Endodermal cell (in vitro differentiated cells): ENCODE results near the gene ARID5B. TPM values are rescaled to one million over a fixed set of nuclear protein-coding genes. Genes with fewer than 3 reads are reported as not detected.
A peak's percentile ranks its signal among the peaks of the same experiment; 100 is the strongest.

Source experiments
- DNase-seq: peaks from one replicate; pipeline ENCODE4 v3.0.0-alpha.2; 2017
- H3K27ac ChIP-seq: 2 replicates; pipeline ENCODE4 v1.5.1; 2013; ENCODE audit warnings: mild to moderate bottlenecking, low read depth, low read length, moderate library complexity
- H3K27me3 ChIP-seq: 2 replicates; pipeline ENCODE4 v1.6.1; 2013; ENCODE audit warnings: mild to moderate bottlenecking, low read length, moderate library complexity; ENCODE audit not compliant: insufficient read depth, control insufficient read depth, poor library complexity, severe bottlenecking
- H3K36me3 ChIP-seq: 2 replicates; pipeline ENCODE4 v1.7.0; 2013; ENCODE audit warnings: mild to moderate bottlenecking, low read length, moderate library complexity; ENCODE audit not compliant: control insufficient read depth, insufficient read depth
- H3K4me1 ChIP-seq: one replicate; pipeline ENCODE4 v1.7.0; 2013; ENCODE audit warnings: low read length; ENCODE audit not compliant: control insufficient read depth, insufficient read depth
- H3K4me3 ChIP-seq: 2 replicates; pipeline ENCODE4 v1.5.1; 2013; ENCODE audit warnings: mild to moderate bottlenecking, low read length, moderate library complexity
- H3K9ac ChIP-seq: 2 replicates; pipeline ENCODE4 v1.6.1; 2013; ENCODE audit warnings: mild to moderate bottlenecking, low read length, moderate library complexity; ENCODE audit not compliant: poor library complexity, severe bottlenecking; ENCODE audit errors: extremely low read depth
- H3K9me3 ChIP-seq: 2 replicates; pipeline ENCODE4 v1.6.1; 2013; ENCODE audit warnings: mild to moderate bottlenecking, low read length, moderate library complexity; ENCODE audit not compliant: control insufficient read depth
- H3K27ac Mint-ChIP-seq: 2 replicates; pipeline ENCODE4 v1.8.0; 2020; ENCODE audit warnings: mixed read lengths
- H3K27me3 Mint-ChIP-seq: 2 replicates; pipeline ENCODE4 v1.8.0; 2021; ENCODE audit warnings: mild to moderate bottlenecking, mixed read lengths; ENCODE audit not compliant: insufficient read depth
- H3K36me3 Mint-ChIP-seq: 2 replicates; pipeline ENCODE4 v1.8.0; 2020; ENCODE audit warnings: low read depth, mixed read lengths
- H3K4me1 Mint-ChIP-seq: 2 replicates; pipeline ENCODE4 v1.8.0; 2020; ENCODE audit warnings: mixed read lengths
- H3K4me3 Mint-ChIP-seq: 2 replicates; pipeline ENCODE4 v1.8.0; 2020; ENCODE audit warnings: mild to moderate bottlenecking, moderate library complexity, mixed read lengths
- H3K9me3 Mint-ChIP-seq: 2 replicates; pipeline ENCODE4 v1.8.0; 2020; ENCODE audit warnings: mild to moderate bottlenecking, mixed read lengths
- WGBS, 2 experiments: methylation state at CpG; one replicate each; pipeline versions ENCODE4 v1.1.5 to v1.1.7; 2013; ENCODE audit warnings: missing lambda C conversion rate in 2 of 2, mixed read lengths in 1 of 2; ENCODE audit not compliant: insufficient coverage in 1 of 2, insufficient read length in 1 of 2; 5-methylcytosine and 5-hydroxymethylcytosine counted together
- total RNA-seq, 2 donors: library from RNA; stranded (reverse); fragmentation: NEBNext Ultra II Directional in 1 of 2; extraction: Animal tissue kit (Norgen Biotek cat#: 25700) in 1 of 2; gene quantifications; 2 replicates in 1 of 2; 3 replicates in 1 of 2; pipeline ENCODE4 v1.2.1, GENCODE V29; 2021
- TF ChIP-seq, protein P1 (sequence below): fragments of 200-600 bp; sonication (generic); conservative IDR thresholded peaks from 2 replicates; pipeline ENCODE4 v1.5.0; 2021; ENCODE audit warnings: antibody characterized with exemption, mild to moderate bottlenecking

Gene ARID5B
- total RNA-seq, 2 donors from 2014 or later: 1.2 to 1.8 TPM

DNA sequence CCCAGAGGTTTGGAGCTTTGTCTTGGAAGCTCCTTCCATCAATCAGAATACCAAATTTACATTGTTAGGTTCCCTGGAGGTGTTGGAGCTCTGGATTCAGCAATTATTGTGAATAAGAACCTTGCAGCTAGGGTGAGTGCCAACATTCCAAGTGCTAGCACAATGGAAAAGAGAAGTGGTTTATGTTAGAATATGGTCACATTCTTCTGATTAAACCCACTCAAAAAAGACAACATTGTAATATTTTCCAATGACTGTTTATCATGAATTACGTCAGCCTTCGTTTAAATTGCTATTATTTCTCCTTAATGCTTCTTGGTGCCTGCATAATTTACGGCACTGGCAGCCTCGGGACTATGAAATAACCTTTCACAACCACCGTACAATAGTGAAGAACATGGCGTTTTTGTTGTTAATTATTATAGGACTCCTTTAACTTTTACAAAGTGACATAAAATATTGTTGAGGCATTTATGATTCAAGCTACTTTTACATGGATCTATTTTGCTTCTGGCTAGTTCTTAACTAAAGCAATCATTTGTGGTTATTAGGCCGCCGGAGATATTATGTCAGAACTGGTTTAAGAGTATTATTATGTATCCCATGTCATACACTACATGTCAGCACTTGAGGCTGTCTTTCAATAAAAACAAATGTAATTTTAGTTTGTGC lies 117.7 kb downstream of the ARID5B start:
- Histone ChIP-seq H3K4me3 (no peak overlapping the region), H3K36me3 (no peaks in the 10 kb centered on the region), H3K9ac (no peak overlapping the region), H3K9me3 (no peaks in the 10 kb centered on the region), H3K27ac (no peak overlapping the region), H3K4me1 (peaks cover 32% of the 10 kb centered on the region), H3K27me3 (no peaks in the 10 kb centered on the region)
- H3K36me3 Mint-ChIP-seq: no peaks in the 10 kb centered on the region
- no peaks in the 10 kb centered on the region for H3K9me3 Mint-ChIP-seq
- DNase-seq: no peak
- TF ChIP-seq, protein P1, sequence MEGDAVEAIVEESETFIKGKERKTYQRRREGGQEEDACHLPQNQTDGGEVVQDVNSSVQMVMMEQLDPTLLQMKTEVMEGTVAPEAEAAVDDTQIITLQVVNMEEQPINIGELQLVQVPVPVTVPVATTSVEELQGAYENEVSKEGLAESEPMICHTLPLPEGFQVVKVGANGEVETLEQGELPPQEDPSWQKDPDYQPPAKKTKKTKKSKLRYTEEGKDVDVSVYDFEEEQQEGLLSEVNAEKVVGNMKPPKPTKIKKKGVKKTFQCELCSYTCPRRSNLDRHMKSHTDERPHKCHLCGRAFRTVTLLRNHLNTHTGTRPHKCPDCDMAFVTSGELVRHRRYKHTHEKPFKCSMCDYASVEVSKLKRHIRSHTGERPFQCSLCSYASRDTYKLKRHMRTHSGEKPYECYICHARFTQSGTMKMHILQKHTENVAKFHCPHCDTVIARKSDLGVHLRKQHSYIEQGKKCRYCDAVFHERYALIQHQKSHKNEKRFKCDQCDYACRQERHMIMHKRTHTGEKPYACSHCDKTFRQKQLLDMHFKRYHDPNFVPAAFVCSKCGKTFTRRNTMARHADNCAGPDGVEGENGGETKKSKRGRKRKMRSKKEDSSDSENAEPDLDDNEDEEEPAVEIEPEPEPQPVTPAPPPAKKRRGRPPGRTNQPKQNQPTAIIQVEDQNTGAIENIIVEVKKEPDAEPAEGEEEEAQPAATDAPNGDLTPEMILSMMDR: no peak
- 91 to 100% methylated on average over 2 to 8 of the region's 8 CpGs for WGBS, 2 experiments
- peaks cover 51% of the 10 kb centered on the region for H3K4me1 Mint-ChIP-seq
- H3K27me3 Mint-ChIP-seq: no peaks in the 10 kb centered on the region
- no peak overlapping the region for H3K4me3 Mint-ChIP-seq
- no peak overlapping the region for H3K27ac Mint-ChIP-seq

DNA sequence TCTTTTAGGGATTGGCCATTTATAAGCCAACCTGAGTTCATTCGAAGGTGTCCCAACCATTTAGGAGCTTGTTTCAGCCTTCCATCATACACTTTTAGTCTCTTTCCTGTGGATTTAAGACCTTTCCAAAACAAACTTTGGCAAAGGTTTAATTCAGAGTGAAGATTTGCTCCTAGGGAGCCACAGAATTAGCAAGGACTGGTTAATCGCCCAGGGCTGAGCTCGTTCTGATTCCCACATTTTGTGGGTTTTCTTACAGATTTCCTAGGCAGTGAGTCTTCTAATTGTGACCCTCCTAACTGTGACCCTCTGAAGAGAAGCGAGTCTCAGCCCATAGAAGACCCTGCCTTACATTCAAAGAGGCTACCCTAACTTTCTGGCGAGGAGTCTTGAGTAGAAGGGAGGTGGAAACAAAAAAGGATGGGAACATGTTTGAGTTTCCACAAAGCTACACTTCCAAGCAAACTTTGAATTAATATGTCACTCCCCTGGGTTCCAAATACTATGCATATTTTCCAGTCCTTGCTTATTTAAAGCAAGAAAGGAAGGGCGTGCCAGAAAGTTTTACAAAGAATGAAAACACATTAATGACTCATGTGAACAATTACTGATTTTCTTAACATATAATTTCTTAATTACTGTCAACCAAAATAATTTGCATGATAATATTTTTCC lies 118.3 kb downstream of the ARID5B start:
- H3K4me1 ChIP-seq: peaks cover 39% of the 10 kb centered on the region

GRCh38 chr10:62021128-62021665 lies 119.7 kb downstream of the ARID5B start:
- no peaks in the 10 kb centered on the region for H3K9me3 Mint-ChIP-seq
- TF ChIP-seq, protein P1: no peak
- H3K4me1 Mint-ChIP-seq: peaks cover 62% of the 10 kb centered on the region
- H3K27ac Mint-ChIP-seq: no peak overlapping the region
- Histone ChIP-seq H3K36me3 (no peaks in the 10 kb centered on the region), H3K9me3 (no peaks in the 10 kb centered on the region), H3K4me1 (peaks cover 41% of the 10 kb centered on the region), H3K27me3 (no peaks in the 10 kb centered on the region), H3K4me3 (no peak overlapping the region), H3K27ac (no peak overlapping the region), H3K9ac (no peak overlapping the region)
- H3K4me3 Mint-ChIP-seq: no peak overlapping the region
- no peaks in the 10 kb centered on the region for H3K36me3 Mint-ChIP-seq
- 87% methylated on average over 2 of the region's 2 CpGs; no CpG with 5 or more reads in 1 of the 2 experiments for WGBS, 2 experiments
- DNase-seq: no peak
- no peaks in the 10 kb centered on the region for H3K27me3 Mint-ChIP-seq

More for the DNA sequence above, 118.3 kb downstream of the ARID5B start:
- Histone ChIP-seq H3K4me3 (no peak overlapping the region), H3K27me3 (no peaks in the 10 kb centered on the region), H3K9ac (no peak overlapping the region), H3K36me3 (no peaks in the 10 kb centered on the region), H3K9me3 (no peaks in the 10 kb centered on the region), H3K27ac (no peak overlapping the region)
- H3K4me1 Mint-ChIP-seq: peaks cover 56% of the 10 kb centered on the region
- no peaks in the 10 kb centered on the region for H3K36me3 Mint-ChIP-seq
- H3K4me3 Mint-ChIP-seq: no peak overlapping the region
- peak overlapping the region; percentile 56 for H3K27ac Mint-ChIP-seq
- H3K9me3 Mint-ChIP-seq: no peaks in the 10 kb centered on the region
- H3K27me3 Mint-ChIP-seq: no peaks in the 10 kb centered on the region
- WGBS, 2 experiments: 57 to 70% methylated on average over 3 to 6 of the region's 6 CpGs
- DNase-seq: no peak
- TF ChIP-seq, protein P1: no peak
